HepG2 (cell line): ENCODE results near the gene GRK5. TPM values are rescaled to one million over a fixed set of nuclear protein-coding genes. Genes with fewer than 3 reads are reported as not detected.

Experiments used
- HMGA1 ChIP-seq: sonication (generic); formaldehyde crosslinking; conservative IDR thresholded peaks from 2 replicates; pipeline ENCODE4 v1.4.0; 2020; ENCODE audit warnings: missing genetic modification reagents
- KDM2A ChIP-seq: sonication (generic); formaldehyde crosslinking; IDR thresholded peaks from 2 replicates; pipeline ENCODE4 v1.4.0; 2020; ENCODE audit warnings: low read depth, missing genetic modification reagents, borderline replicate concordance
- KMT2A ChIP-seq: sonication (generic); formaldehyde crosslinking; IDR thresholded peaks from 2 replicates; pipeline ENCODE4 v1.4.0; 2020; ENCODE audit warnings: missing genetic modification reagents
- NCOA5 ChIP-seq: sonication (generic); formaldehyde crosslinking; IDR thresholded peaks from 2 replicates; pipeline ENCODE4 v1.4.0; 2020; ENCODE audit warnings: missing genetic modification reagents
- NFAT5 ChIP-seq: sonication (generic); formaldehyde crosslinking; IDR thresholded peaks from 2 replicates; pipeline ENCODE4 v1.4.0; 2020; ENCODE audit warnings: missing genetic modification reagents
- ONECUT2 ChIP-seq: sonication (generic); formaldehyde crosslinking; IDR thresholded peaks from 2 replicates; pipeline ENCODE4 v1.4.0; 2020; ENCODE audit warnings: missing genetic modification reagents
- SMAD1 ChIP-seq: sonication (generic); formaldehyde crosslinking; IDR thresholded peaks from 2 replicates; pipeline ENCODE4 v1.4.0; 2020; ENCODE audit warnings: missing genetic modification reagents, low read depth, mild to moderate bottlenecking, borderline replicate concordance
- ZBTB33 ChIP-seq: sonication (generic); formaldehyde crosslinking; IDR thresholded peaks from 2 replicates; pipeline ENCODE4 v1.4.0; 2020; ENCODE audit warnings: missing genetic modification reagents
- ZNF225 ChIP-seq: sonication (generic); formaldehyde crosslinking; IDR thresholded peaks from 2 replicates; pipeline ENCODE4 v1.4.0; 2020; ENCODE audit warnings: mild to moderate bottlenecking, missing genetic modification reagents
- ZNF790 ChIP-seq: sonication (generic); formaldehyde crosslinking; IDR thresholded peaks from 2 replicates; pipeline ENCODE4 v1.8.0; 2022; ENCODE audit warnings: missing genetic modification reagents, mild to moderate bottlenecking, borderline replicate concordance
- polyA plus RNA-seq, 8 experiments: library from polyadenylated mRNA; depleted of rRNA in 3 of 8; stranded (reverse) in 7 of 8; unstranded in 1 of 8; fragments of >200 nt; fragmentation: Illumina TruSeq in 4 of 8; extraction: Trizol in 4 of 8; gene quantifications; 2 replicates each; pipeline versions ENCODE4 v1.2.1 to v1.2.3, GENCODE V29; 2011 to 2016; ENCODE audit warnings: low read depth in 4 of 8, missing spikeins in 1 of 8, mixed read lengths in 1 of 8; ENCODE audit not compliant: insufficient read depth in 1 of 8
- total RNA-seq, 5 experiments: library from RNA; depleted of rRNA; stranded (reverse); fragments of >200 nt; fragmentation: Illumina TruSeq; extraction: Trizol; gene quantifications; 2 replicates each; pipeline ENCODE4 v1.2.3, GENCODE V29; 2016; ENCODE audit warnings: low read depth in 1 of 5
- TF ChIP-seq, protein P1 (sequence below): sonication (generic); formaldehyde crosslinking; IDR thresholded peaks from 2 replicates; pipeline ENCODE4 v1.5.1; 2020; ENCODE audit warnings: missing genetic modification reagents, mild to moderate bottlenecking, borderline replicate concordance
- TF ChIP-seq, protein P2 (sequence below): sonication (generic); formaldehyde crosslinking; IDR thresholded peaks from 2 replicates; pipeline ENCODE4 v1.4.0; 2020; ENCODE audit warnings: mild to moderate bottlenecking, missing genetic modification reagents
- TF ChIP-seq, protein P3 (sequence below): sonication (generic); formaldehyde crosslinking; IDR thresholded peaks from 2 replicates; pipeline ENCODE4 v1.8.1; 2022; ENCODE audit warnings: mild to moderate bottlenecking, missing genetic modification reagents
- TF ChIP-seq, protein P4 (sequence below): sonication (generic); formaldehyde crosslinking; IDR thresholded peaks from 2 replicates; pipeline ENCODE4 v1.4.0; 2020; ENCODE audit warnings: missing genetic modification reagents, borderline replicate concordance

The GRK5 gene
- total and polyA plus RNA-seq, 2 of the 13 experiments (the other 11 are each of a cell fraction or from before 2014, with no cell fraction given) = 10.4 to 12.6 TPM

DNA sequence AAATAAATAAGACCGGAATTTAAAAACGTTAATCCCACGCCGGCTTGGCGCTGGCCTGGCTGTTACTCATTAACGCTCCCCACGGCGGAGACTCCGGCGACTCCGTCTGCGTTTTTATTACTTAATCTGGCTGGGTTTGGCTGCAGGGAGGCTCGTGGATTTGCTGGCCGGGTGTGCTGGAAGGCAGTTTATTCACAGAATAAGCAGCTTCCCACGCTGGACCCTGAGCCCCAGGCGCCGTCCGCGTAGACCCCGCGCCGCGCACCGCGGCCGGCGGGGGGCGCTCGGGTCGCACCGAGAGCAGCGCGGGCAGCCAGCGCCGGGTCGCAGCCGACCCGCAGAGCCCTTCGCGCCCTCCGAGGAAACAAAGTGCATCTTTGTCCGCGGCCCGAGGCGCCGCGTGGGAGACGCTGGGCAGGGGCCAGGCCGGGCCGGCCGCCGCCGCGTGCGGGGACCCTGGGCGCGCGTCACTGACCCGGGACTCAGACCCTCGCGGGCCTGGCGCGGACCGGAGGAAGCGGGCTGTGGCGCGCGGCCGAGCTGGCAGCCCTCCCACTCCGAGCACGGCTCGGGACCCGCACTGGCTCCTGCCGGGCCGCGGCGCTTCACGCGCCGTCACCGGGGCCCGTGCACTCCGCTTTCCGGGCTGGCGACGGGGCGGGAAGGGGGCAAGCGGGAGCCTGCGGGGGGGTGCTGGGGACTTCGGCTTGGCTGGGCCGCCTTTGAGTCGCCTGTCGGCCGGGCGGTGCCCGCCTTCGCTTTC is 587 bp upstream of the GRK5 start (continued):
- TF ChIP-seq, protein P1, sequence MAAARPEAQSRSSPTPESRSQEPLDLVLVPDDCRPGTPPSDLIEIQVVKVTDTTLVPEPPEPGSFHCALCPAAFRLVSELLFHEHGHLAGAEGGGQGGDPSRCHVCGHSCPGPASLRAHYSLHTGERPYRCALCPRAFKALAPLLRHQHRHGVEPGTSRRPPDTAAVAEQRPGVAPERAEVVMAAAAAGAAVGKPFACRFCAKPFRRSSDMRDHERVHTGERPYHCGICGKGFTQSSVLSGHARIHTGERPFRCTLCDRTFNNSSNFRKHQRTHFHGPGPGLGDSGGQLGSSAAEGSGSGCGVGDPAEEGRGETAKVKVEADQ (CRISPR knock-in tag) = 0 out of 2 replicates have a peak, but pooled peaks have one; percentile 71
- TF ChIP-seq HMGA1 (no peak), ZBTB33 (CRISPR knock-in tag) (no peak), KDM2A (CRISPR knock-in tag) (0 out of 2 replicates have a peak, but pooled peaks have one; percentile 5), NFAT5 (CRISPR knock-in tag) (no peak; the same call in 1 of the 2 replicates), ONECUT2 (CRISPR knock-in tag) (no peak), ZNF225 (no peak), SMAD1 (CRISPR knock-in tag) (no peak), ZNF790 (CRISPR knock-in tag) (no peak), KMT2A (no peak), NCOA5 (CRISPR knock-in tag) (no peak)
- TF ChIP-seq, protein P2, sequence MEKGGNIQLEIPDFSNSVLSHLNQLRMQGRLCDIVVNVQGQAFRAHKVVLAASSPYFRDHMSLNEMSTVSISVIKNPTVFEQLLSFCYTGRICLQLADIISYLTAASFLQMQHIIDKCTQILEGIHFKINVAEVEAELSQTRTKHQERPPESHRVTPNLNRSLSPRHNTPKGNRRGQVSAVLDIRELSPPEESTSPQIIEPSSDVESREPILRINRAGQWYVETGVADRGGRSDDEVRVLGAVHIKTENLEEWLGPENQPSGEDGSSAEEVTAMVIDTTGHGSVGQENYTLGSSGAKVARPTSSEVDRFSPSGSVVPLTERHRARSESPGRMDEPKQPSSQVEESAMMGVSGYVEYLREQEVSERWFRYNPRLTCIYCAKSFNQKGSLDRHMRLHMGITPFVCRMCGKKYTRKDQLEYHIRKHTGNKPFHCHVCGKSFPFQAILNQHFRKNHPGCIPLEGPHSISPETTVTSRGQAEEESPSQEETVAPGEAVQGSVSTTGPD (CRISPR knock-in tag) = no peak
- TF ChIP-seq, protein P3, sequence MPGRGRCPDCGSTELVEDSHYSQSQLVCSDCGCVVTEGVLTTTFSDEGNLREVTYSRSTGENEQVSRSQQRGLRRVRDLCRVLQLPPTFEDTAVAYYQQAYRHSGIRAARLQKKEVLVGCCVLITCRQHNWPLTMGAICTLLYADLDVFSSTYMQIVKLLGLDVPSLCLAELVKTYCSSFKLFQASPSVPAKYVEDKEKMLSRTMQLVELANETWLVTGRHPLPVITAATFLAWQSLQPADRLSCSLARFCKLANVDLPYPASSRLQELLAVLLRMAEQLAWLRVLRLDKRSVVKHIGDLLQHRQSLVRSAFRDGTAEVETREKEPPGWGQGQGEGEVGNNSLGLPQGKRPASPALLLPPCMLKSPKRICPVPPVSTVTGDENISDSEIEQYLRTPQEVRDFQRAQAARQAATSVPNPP (CRISPR knock-in tag) = no peak
- TF ChIP-seq, protein P4, sequence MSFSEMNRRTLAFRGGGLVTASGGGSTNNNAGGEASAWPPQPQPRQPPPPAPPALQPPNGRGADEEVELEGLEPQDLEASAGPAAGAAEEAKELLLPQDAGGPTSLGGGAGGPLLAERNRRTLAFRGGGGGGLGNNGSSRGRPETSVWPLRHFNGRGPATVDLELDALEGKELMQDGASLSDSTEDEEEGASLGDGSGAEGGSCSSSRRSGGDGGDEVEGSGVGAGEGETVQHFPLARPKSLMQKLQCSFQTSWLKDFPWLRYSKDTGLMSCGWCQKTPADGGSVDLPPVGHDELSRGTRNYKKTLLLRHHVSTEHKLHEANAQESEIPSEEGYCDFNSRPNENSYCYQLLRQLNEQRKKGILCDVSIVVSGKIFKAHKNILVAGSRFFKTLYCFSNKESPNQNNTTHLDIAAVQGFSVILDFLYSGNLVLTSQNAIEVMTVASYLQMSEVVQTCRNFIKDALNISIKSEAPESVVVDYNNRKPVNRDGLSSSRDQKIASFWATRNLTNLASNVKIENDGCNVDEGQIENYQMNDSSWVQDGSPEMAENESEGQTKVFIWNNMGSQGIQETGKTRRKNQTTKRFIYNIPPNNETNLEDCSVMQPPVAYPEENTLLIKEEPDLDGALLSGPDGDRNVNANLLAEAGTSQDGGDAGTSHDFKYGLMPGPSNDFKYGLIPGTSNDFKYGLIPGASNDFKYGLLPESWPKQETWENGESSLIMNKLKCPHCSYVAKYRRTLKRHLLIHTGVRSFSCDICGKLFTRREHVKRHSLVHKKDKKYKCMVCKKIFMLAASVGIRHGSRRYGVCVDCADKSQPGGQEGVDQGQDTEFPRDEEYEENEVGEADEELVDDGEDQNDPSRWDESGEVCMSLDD = peak; percentile 74
